ENCODE results near the gene MLLT1.

GRCh38 chr19:6249296-6249695 is 30.5 kb downstream of the MLLT1 start:
- TF ChIP-seq, protein P1, sequence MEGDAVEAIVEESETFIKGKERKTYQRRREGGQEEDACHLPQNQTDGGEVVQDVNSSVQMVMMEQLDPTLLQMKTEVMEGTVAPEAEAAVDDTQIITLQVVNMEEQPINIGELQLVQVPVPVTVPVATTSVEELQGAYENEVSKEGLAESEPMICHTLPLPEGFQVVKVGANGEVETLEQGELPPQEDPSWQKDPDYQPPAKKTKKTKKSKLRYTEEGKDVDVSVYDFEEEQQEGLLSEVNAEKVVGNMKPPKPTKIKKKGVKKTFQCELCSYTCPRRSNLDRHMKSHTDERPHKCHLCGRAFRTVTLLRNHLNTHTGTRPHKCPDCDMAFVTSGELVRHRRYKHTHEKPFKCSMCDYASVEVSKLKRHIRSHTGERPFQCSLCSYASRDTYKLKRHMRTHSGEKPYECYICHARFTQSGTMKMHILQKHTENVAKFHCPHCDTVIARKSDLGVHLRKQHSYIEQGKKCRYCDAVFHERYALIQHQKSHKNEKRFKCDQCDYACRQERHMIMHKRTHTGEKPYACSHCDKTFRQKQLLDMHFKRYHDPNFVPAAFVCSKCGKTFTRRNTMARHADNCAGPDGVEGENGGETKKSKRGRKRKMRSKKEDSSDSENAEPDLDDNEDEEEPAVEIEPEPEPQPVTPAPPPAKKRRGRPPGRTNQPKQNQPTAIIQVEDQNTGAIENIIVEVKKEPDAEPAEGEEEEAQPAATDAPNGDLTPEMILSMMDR (conservative IDR thresholded peaks at IDR 0.05 in 1 of 2, IDR thresholded peaks at IDR 0.05 in 1 of 2; ENCODE audit: extremely low read depth in 1 of 2, insufficient read depth in 1 of 2, low read depth in 1 of 2, low read length in 2 of 2): no peak
- TF ChIP-seq EZH2 (IDR thresholded peaks at IDR 0.05; ENCODE audit: borderline replicate concordance, low read length): no peak

Measured in mammary epithelial cell (primary cell).